HepG2 (cell line): ENCODE data around the gene CNKSR3. TPM values are rescaled to one million over a fixed set of nuclear protein-coding genes. Genes with fewer than 3 reads are reported as not detected.

ENCODE experiments used
- ASH2L ChIP-seq: fragments of 300-600, 200-600 bp; sonication (generic); IDR thresholded peaks from 2 replicates; pipeline ENCODE4 v1.7.0; 2017; ENCODE audit warnings: low read depth, mild to moderate bottlenecking, moderate library complexity, mixed read lengths, low read length; ENCODE audit not compliant: insufficient read length
- DNMT1 ChIP-seq: sonication (generic); formaldehyde crosslinking; IDR thresholded peaks from 2 replicates; pipeline ENCODE4 v1.5.1; 2020; ENCODE audit warnings: mild to moderate bottlenecking, missing genetic modification reagents
- HNF4G ChIP-seq, 2 experiments: sonication (generic) in 1 of 2; formaldehyde crosslinking in 1 of 2; IDR thresholded peaks; 2 replicates each; pipeline versions ENCODE4 v1.4.0 to v1.6.1; 2011 to 2020; ENCODE audit warnings: borderline replicate concordance in 2 of 2, low read depth in 2 of 2, mild to moderate bottlenecking in 2 of 2, low read length in 1 of 2, missing genetic modification reagents in 1 of 2, moderate library complexity in 1 of 2
- LCORL ChIP-seq, 2 experiments: fragments of 450-650 bp in 1 of 2; sonication (generic) in 1 of 2; formaldehyde crosslinking in 1 of 2; IDR thresholded peaks; 2 replicates each; pipeline versions ENCODE4 v1.5.0 to v1.6.1; 2017 to 2020; ENCODE audit warnings: antibody characterized with exemption in 1 of 2, missing genetic modification reagents in 1 of 2
- POLR2A ChIP-seq, 2 experiments: IDR thresholded peaks; 2 replicates each; pipeline ENCODE4 v1.6.1; 2011; ENCODE audit warnings: low read depth in 2 of 2, low read length in 2 of 2, mild to moderate bottlenecking in 1 of 2, moderate library complexity in 1 of 2; ENCODE audit not compliant: insufficient read depth in 1 of 2
- ZNF317 ChIP-seq: sonication (generic); formaldehyde crosslinking; IDR thresholded peaks from 2 replicates; pipeline ENCODE4 v1.5.0; 2020; ENCODE audit warnings: mild to moderate bottlenecking, missing genetic modification reagents
- ZNF451 ChIP-seq: sonication (generic); formaldehyde crosslinking; IDR thresholded peaks from 2 replicates; pipeline ENCODE4 v1.5.0; 2020; ENCODE audit warnings: mild to moderate bottlenecking, missing genetic modification reagents
- ZSCAN22 ChIP-seq: sonication (generic); formaldehyde crosslinking; IDR thresholded peaks from 2 replicates; pipeline ENCODE4 v1.4.0; 2020; ENCODE audit warnings: mild to moderate bottlenecking, missing genetic modification reagents
- polyA plus RNA-seq, 8 experiments: library from polyadenylated mRNA; depleted of rRNA in 3 of 8; stranded (reverse) in 7 of 8; unstranded in 1 of 8; fragments of >200 nt; fragmentation: Illumina TruSeq in 4 of 8; extraction: Trizol in 4 of 8; gene quantifications; 2 replicates each; pipeline versions ENCODE4 v1.2.1 to v1.2.3, GENCODE V29; 2011 to 2016; ENCODE audit warnings: low read depth in 4 of 8, missing spikeins in 1 of 8, mixed read lengths in 1 of 8; ENCODE audit not compliant: insufficient read depth in 1 of 8
- total RNA-seq, 5 experiments: library from RNA; depleted of rRNA; stranded (reverse); fragments of >200 nt; fragmentation: Illumina TruSeq; extraction: Trizol; gene quantifications; 2 replicates each; pipeline ENCODE4 v1.2.3, GENCODE V29; 2016; ENCODE audit warnings: low read depth in 1 of 5
- TF ChIP-seq, protein P1 (sequence below): sonication (generic); formaldehyde crosslinking; IDR thresholded peaks from 2 replicates; pipeline ENCODE4 v1.4.0; 2020; ENCODE audit warnings: missing genetic modification reagents
- TF ChIP-seq, protein P2 (sequence below): sonication (generic); formaldehyde crosslinking; IDR thresholded peaks from 2 replicates; pipeline ENCODE4 v1.4.0; 2020; ENCODE audit warnings: mild to moderate bottlenecking, missing genetic modification reagents
- TF ChIP-seq, protein P3 (sequence below): IDR thresholded peaks from 2 replicates; pipeline ENCODE4 v1.6.1; 2012; ENCODE audit warnings: low read depth, low read length, improper control_type of control experiment

The CNKSR3 gene
- total and polyA plus RNA-seq, 2 of the 13 experiments (the other 11 are each of a cell fraction or from before 2014, with no cell fraction given), result 9.2 to 38.6 TPM

DNA sequence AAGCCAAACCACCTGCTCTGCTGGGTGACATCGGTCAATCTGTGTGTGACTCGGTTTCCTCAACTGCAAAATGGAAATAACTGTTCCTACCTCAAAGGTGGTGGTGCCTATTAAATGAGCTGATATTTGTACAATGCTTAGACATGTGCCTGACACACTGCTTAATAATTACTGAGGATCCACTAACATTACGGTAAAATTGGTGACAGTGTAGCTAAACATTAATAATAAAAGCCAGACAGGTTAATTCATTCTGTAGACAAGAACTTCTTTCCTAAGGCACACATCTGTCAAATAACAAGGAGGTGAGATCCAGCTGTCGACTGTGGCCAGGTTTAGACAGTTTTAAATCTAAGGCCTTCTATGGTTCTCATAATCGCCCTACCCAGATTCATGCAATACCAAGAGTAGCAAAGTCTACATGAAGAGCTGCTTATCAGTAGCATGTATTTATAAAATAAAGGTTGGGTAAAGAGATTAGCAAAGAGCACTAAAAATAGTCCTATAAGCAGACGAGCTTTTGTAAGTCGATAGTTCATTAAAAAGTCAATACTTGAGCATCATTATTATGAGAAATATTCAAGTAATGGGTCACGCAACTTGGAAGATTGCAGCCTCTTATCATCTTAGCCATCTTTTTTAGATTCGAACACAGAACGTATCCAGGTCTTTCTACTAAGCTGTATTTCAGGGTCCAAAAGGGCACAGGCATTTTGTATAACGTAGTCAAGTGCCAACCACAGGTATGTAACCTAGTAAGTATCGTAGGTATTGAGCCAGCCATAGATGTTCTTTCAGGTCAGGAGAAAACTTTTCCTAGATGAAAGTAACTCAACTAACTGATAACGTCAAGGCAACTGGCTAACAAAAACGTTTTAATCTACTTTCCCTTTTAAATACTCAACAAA lies 3.2 kb downstream of the CNKSR3 start (continued):
- TF ChIP-seq, protein P1, sequence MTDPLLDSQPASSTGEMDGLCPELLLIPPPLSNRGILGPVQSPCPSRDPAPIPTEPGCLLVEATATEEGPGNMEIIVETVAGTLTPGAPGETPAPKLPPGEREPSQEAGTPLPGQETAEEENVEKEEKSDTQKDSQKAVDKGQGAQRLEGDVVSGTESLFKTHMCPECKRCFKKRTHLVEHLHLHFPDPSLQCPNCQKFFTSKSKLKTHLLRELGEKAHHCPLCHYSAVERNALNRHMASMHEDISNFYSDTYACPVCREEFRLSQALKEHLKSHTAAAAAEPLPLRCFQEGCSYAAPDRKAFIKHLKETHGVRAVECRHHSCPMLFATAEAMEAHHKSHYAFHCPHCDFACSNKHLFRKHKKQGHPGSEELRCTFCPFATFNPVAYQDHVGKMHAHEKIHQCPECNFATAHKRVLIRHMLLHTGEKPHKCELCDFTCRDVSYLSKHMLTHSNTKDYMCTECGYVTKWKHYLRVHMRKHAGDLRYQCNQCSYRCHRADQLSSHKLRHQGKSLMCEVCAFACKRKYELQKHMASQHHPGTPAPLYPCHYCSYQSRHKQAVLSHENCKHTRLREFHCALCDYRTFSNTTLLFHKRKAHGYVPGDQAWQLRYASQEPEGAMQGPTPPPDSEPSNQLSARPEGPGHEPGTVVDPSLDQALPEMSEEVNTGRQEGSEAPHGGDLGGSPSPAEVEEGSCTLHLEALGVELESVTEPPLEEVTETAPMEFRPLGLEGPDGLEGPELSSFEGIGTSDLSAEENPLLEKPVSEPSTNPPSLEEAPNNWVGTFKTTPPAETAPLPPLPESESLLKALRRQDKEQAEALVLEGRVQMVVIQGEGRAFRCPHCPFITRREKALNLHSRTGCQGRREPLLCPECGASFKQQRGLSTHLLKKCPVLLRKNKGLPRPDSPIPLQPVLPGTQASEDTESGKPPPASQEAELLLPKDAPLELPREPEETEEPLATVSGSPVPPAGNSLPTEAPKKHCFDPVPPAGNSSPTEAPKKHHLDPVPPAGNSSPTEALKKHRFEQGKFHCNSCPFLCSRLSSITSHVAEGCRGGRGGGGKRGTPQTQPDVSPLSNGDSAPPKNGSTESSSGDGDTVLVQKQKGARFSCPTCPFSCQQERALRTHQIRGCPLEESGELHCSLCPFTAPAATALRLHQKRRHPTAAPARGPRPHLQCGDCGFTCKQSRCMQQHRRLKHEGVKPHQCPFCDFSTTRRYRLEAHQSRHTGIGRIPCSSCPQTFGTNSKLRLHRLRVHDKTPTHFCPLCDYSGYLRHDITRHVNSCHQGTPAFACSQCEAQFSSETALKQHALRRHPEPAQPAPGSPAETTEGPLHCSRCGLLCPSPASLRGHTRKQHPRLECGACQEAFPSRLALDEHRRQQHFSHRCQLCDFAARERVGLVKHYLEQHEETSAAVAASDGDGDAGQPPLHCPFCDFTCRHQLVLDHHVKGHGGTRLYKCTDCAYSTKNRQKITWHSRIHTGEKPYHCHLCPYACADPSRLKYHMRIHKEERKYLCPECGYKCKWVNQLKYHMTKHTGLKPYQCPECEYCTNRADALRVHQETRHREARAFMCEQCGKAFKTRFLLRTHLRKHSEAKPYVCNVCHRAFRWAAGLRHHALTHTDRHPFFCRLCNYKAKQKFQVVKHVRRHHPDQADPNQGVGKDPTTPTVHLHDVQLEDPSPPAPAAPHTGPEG (CRISPR knock-in tag), result 0 out of 2 replicates have a peak, but pooled peaks have one; percentile 34
- TF ChIP-seq ZNF451 (no peak), ZSCAN22 (CRISPR knock-in tag) (no peak), HNF4G (IDR thresholded peaks at IDR 0.05; ENCODE audit: borderline replicate concordance, low read depth, low read length) (no peak), HNF4G (CRISPR knock-in tag; IDR thresholded peaks at IDR 0.05; ENCODE audit: borderline replicate concordance, low read depth) (no peak), DNMT1 (CRISPR knock-in tag) (no peak), ASH2L (peak; percentile 39), POLR2A (IDR thresholded peaks at IDR 0.05; ENCODE audit: insufficient read depth in 1 of 2, low read depth in 2 of 2, low read length in 2 of 2) (0 out of 4 replicates have a peak, but pooled peaks of 1 of the 2 experiments have one; percentile 4), LCORL (IDR thresholded peaks at IDR 0.05) (no peak), LCORL (CRISPR knock-in tag; IDR thresholded peaks at IDR 0.05) (no peak), ZNF317 (no peak)
- TF ChIP-seq, protein P2, sequence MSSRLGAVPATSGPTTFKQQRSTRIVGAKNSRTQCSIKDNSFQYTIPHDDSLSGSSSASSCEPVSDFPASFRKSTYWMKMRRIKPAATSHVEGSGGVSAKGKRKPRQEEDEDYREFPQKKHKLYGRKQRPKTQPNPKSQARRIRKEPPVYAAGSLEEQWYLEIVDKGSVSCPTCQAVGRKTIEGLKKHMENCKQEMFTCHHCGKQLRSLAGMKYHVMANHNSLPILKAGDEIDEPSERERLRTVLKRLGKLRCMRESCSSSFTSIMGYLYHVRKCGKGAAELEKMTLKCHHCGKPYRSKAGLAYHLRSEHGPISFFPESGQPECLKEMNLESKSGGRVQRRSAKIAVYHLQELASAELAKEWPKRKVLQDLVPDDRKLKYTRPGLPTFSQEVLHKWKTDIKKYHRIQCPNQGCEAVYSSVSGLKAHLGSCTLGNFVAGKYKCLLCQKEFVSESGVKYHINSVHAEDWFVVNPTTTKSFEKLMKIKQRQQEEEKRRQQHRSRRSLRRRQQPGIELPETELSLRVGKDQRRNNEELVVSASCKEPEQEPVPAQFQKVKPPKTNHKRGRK (CRISPR knock-in tag), result no peak
- TF ChIP-seq, protein P3, sequence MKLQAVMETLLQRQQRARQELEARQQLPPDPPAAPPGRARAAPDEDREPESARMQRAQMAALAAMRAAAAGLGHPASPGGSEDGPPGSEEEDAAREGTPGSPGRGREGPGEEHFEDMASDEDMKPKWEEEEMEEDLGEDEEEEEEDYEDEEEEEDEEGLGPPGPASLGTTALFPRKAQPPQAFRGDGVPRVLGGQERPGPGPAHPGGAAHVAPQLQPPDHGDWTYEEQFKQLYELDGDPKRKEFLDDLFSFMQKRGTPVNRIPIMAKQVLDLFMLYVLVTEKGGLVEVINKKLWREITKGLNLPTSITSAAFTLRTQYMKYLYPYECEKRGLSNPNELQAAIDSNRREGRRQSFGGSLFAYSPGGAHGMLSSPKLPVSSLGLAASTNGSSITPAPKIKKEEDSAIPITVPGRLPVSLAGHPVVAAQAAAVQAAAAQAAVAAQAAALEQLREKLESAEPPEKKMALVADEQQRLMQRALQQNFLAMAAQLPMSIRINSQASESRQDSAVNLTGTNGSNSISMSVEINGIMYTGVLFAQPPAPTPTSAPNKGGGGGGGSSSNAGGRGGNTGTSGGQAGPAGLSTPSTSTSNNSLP, result 0 out of 2 replicates have a peak, but pooled peaks have one; percentile 25
